Middle frontal gyrus (tissue), 1 donor: ENCODE results near the gene CELSR3.

ENCODE experiments used
- DNase-seq: peaks from one replicate; pipeline ENCODE4 v3.0.0-alpha.2; 2015; ENCODE audit warnings: low spot score; ENCODE audit errors: extremely low spot score

CELSR3 gene

DNA sequence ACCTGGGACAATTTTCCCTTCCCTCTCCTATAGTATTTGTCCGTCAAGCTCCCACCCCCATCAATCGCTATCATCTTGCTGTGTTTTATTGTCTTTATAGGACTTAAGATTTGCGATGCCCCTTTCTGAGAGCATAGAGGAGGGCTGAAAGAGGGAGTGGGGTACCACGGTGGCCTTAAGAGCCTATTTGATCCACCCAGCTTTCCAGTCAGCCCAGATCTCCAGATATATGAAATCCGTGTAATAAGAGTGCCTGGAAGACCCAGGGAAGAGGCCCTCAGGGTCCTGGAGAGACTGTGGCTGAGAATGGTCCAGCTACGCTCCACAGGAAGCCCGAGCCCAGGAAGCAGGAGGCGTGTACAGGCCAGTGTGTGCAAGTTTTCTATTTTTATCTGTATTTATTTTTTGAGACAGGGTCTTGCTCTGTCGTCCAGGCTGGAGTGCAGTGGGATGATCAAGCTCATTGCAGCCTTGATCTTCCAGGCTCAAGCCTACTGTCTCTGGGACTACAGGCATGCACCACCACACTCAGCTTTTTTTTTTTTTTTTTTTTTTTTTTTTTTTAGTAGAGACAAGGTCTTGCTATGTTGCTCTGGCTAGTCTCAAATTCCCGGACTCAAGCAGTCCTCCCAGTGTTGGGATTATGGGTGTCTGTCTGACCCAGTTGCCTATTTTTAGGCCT is 24.0 kb upstream of the CELSR3 start:
- DNase-seq: no peak

DNA sequence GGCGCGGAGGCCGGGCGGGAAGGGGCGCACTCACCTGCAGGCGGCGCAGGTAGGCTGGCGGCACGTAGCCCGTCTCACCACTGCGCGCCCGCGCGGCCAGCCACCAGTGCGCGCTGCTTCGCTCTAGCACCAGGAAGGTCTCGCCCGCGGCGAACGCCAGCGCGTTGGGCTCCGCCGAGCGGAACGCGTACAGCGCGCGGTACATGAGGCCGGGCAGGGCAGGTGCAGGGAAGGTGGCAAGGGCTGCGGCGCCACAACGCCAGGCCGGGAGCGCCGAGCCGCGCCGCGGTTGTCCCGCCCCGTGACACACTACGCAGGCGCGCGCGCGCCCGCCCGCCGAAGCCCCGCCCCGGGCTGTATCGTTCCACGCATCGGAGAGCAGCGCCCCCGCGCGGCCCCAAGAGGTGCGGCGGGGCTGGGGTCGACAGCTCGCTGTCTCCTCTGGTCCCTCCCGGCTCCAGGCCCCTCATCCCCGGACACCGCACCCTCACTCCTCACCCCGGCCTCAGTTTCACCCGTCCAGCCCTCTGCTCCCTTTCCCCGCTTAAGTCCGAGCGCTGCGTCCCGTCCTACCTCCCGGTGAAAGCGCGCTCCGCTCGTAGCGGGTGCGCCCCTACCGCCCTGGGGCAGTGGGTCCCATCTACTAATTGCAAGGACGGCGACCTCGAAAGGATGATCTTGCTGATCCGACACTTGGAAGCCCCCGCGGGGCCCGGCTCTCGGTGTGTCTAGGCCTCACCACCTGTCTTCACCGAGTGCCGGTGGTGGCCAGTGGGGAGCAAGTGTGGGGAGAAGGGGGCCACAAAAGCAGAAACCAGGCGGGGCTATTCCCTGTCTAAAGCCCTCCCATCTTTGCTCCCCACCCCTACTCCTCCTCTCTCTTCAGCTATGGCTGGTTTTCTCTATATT is 23.2 kb upstream of the CELSR3 start, which contains the start of gene NCKIPSD:
TSS of gene NCKIPSD (minus strand) at position 313 of the 909 bp plus-strand sequence. CDS start at position 205, 108 bp downstream.
- peak; percentile 82 for DNase-seq

DNA sequence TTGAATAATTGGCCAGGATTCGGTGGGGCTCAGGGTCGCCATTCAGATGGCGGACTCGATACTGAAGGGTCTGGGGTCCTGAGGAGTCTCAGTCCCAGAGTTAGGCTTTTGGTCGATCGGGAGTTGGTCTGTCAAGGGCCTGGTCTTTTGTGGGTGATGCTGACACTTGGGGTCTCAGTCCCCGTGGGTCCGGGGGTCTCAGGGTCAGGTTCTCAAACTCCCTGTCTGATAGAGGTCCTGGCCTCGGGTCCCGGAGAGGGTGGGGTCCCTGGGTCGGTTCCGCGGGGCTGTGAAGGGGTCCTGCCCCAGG is 22.6 kb upstream of the CELSR3 start:
- no peak for DNase-seq

DNA sequence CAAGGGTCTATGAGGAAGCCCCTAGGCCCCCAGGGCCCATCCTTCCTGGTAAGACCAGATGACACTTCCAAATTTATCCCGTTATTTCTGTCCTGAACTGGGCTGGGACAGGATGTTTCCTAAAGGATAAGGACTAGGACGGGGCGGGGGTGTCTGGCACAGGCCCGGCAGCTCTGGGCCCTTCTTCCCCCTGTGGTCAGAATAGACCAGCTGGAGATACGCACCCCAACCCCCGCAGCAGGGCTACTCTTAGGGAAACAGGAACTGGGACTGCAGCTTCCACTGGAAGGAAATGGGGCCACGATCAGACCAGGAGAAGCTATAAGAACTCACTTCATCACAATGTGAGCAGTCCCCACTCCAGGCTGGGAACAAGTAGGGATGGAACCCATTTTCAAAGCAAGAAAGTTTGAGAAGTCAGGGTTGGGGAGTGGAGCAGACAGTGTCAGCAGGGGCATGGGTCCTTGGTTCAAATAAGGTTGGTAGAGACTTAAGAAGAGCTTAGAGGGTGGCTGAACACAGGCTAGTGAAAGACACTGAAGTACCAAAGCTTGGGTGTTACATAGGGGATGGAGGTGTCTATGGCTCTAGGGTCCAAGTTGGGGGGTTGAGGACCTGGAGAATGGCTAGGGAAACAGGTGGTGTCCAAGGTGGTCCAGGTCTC is 21.9 kb upstream of the CELSR3 start:
- DNase-seq: no peak

DNA sequence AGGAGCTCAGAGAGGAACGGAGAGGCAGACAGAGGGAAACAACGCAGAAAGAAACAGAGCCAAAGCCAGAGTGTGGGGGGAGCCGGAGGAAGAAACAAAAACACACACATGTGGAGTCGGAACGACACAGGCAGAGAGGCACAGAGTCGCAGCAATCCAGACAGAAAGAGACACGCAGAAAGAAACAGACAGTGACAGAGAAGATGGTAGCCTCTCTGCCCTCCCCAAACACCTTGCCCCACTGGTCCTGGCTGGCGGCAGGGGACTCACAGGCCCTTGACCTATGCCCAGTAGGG is 21.3 kb upstream of the CELSR3 start:
- no peak for DNase-seq

DNA sequence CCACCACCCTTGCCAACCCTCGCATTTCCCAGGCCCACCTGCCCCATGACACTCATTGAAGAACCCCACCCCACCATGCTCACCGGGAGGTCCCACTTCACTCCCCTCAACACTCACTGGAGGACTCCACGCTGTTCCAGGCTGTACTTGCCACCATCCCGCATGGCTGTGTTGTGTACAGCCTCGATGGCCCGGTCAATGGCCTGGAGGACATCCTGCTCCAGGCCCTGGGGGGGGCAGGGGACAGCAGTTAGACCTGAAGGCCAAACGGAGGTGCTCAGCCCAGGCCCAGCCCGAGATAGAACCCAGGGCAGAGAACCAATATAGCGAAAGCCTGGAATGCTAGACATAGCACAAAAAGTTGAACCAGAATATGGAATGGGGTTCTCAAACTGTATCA is 20.1 kb upstream of the CELSR3 start:
- DNase-seq: no peak

DNA sequence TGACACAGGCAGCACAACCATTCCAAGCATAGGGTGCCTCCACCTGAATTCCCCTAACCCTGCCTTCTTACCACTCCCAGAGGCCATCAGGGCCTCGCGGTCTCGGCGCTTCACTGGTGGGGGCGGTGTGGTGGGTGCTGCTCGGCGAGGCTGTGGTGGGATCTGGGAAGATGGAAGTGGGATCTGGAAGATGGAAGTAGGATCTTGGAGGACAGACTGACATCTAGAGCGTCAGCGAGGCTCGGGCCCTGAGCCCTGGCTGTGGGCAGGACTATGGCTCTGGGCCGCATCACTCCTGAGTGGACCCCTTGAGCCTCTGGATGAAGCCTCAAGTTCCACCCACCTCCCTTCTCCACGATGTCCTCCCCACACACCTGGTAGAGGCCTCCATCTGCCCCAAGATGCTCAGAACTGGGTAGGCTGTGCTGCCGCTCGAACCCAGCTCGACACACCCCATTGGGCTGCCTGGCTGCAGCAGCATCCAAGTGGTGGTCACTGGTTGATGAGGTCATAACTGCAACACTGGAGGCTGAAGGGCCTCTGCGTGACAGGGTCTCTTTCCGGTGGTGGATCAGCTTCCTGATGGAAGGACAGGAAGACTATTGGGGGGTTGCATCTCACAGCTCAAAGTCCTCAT is 19.4 kb upstream of the CELSR3 start:
- DNase-seq: no peak

DNA sequence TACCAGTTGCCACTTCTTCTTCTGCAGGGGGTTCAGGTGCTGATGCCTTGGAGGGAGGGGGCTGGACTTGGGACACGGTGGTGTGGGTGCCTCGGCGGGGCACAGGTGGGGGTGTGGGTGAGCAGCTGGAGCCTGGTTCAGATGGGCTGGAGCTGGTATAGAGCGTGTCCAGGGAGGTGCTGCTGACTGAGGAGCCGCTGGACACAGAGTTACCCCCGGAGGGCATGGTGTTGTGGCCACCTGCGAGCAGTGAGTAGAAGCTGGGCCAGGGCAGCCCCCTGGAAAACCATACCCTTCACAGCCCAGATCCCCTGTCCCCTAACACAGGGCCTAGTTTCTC is 18.8 kb upstream of the CELSR3 start:
- DNase-seq: no peak

DNA sequence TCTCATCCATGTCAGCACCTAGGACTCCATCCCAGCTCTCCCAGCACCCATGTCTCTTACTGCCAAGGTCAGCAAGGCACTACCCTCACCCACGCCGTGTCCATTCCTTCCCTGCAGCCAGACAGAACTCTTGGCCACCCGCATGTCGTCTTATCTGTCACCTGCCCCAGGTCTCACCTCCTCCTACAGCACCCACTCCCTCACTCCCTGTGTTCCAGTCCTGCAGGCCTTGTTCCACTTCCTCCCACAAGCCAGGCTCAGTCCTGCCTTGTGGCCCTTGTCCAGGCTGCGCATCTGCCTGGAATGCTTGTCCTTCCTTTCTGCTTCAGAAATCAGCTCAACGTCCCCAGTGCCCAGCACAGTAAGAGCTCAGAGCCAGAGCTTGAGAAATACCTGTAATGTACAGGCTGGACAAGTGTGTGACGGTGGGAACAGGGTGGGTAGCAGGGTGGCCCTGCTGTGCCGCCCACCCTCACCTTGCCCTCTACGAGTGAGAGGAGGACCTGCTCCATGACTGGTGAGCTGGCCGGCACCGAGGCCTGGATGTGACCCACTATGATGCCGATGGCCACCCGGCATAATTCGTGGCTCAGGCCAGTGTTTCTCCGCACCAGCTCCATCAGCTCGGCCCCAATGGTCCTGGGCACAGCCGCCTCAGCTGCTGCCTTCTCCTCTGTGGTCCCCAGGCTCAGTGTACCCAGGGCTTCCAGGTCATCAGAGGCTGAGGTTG is 18.3 kb upstream of the CELSR3 start:
- no peak for DNase-seq

DNA sequence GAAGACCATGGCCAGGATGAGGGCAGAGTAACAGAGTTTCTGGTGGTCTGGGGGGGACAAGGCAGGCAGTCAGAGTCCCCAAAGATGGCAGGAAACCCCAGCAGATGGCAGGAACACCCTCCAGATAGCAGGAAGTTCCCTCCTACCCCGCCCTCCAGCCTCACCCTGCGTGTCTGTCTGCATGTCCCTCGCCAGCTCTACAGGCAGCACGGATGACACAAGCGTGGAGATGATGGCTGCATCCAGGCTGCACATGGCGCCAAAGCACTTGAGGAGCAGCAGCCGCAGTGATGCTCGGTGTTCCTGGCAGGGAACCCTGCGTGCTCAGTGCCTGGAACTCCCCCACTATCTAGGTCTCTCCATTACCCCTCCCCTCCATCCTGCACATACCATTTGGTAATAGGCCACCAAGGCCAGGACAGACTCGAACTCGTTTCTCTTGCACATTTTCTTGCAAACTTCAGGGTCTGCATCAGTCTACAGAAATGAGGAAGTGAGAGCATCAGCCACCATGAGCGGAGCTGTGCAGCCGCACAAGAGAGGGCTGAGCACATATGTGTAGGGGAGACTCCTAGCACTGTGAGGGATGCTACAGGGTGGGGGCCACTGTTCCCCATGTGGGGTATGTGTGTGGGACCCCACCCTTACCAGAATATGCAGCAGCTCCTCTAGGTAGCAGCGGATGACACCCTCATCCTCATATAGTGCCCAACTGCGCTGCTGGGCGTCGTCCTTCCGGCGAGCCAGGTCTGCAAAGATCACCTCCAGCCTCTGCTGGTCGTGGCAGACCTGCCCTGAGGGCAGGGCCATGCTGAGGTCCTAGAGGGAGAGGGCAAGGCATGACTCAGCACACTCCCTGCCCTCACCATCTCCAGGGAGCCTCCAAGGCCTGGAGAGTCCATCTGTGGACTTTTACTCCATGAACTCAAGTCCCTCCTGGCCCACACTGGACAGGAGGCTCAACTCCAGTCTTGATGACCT is 17.0 kb upstream of the CELSR3 start:
- no peak for DNase-seq

DNA sequence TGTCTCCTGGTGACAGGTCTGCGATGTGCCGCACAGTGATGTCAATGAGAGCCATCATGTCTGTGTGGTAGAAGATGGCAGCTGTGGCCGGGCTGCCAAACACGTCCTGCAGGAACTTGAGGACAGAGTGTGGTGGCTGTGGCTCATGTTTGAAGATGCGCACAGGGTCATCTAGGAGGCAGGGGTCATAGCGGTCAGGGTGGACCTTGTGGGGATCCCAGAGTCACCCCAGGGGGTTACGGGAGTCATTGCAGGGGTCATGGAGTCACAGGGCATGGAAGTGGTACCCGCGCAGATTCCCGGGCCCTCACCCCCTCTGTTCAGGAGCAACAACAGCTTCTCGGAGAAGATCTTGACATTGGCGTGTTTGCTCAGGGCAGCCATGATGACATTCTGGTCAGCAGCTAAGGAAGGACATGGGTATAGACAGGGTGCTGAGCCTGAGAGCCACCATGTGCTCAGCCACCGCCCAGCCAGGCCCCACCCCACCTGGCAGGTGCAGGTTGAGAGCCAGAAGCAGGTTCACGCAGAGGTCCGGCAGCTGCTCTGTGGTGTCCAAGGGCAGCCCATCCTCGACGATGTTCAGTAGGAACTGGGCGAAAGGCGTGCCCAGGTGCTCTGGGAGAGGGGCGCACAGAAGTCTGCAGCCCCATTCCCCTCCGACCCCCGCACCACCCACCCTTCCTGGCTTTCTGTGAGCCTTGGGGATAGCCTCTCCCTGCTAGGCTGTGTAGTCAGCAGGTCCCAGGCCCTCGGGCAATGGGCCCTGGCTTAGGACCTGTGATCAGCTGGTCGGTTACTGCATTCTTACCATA is 16.1 kb upstream of the CELSR3 start:
- no peak for DNase-seq

DNA sequence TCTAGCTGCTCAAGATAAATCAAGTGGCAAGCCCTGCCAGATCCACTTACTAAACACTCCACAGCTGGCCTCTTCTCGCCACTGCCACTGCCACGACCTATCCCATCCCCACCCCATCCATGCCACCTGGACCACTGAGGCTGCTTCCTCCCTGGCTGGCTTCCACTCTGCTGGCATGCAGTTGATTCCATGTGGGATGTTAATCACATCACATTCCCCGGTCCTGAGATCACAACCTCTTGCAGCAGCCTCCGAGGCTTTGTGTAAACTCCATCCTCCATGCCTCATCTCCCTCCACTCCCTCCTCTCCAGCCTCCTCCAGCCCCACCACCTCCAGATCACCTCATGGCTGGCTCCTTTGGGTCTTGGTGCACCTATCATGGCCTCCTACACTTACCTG is 15.4 kb upstream of the CELSR3 start:
- no peak for DNase-seq

DNA sequence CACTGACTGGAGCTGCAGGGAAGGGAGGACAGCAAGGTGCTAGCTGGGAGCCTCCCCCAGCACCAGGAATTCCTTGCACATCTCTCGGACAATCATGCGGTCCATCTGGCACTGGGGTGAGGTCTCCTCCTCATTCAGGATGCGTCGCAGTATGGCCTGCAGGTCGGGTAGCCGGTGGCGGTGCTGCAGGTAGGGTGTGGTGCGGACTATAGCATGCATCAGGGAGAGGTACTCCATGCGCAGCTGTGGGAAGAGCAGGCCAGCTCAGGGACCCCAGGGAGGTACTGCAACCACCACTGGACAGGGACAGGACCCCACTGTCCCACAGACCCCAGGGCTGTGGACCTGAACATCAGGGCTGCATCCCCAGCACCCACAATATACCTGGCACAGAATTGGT is 11.8 kb upstream of the CELSR3 start:
- DNase-seq: no peak

DNA sequence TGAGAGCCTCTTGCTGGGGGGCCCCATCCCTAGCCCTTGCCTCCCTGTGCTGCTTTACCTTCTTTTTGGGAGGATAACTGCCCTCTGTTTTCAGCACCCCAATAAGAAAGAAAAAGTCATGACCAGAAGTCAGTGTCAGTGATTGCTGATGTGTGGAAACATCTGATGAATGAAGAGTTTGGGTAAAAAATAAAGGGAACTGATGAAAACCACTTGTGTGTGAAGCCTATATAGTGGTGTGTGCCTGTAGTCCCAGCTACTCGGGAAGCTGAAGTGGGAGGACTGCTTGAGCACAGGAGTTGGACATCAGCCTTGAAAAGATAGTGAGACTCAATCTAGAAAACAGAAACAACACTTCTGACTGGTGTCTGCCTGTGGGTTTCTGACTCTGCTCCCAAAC is 9.8 kb upstream of the CELSR3 start:
- DNase-seq: no peak

DNA sequence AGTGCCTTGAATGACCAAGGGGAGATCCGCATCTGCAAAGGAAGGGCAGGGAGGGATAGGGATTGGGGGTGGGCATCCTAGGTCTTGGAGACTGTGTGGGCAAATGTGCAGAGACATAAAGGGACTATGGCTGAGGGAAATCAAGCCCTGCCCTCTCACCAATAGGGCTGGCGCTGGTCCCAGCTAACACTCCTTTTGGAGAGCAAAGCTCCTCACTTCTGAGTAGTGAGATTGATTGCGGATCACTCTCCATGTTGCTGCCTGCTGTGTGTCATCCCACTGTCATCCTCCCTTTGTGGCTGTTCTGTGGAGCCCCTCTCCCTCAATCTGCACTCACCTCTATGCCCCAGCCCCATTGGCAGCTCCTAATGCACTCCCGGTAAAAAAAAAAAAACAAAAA is 2.2 kb upstream of the CELSR3 start:
- DNase-seq: no peak

DNA sequence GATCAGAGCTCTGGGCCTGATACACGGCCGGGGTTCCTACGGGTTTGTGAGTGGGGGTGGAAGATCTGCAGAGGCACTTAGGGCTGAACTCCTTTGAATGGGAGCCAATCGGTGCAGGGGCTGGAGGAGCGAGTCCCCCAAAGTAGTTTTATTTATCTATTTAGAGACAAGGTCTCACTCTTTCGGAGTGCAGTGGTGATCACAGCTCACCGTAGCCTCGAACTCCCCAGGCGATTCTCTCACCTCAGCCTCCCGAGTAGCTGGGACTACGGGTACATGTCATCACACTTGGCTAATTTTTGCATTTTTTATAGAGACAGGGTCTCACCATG is 1.6 kb upstream of the CELSR3 start:
- DNase-seq: no peak

DNA sequence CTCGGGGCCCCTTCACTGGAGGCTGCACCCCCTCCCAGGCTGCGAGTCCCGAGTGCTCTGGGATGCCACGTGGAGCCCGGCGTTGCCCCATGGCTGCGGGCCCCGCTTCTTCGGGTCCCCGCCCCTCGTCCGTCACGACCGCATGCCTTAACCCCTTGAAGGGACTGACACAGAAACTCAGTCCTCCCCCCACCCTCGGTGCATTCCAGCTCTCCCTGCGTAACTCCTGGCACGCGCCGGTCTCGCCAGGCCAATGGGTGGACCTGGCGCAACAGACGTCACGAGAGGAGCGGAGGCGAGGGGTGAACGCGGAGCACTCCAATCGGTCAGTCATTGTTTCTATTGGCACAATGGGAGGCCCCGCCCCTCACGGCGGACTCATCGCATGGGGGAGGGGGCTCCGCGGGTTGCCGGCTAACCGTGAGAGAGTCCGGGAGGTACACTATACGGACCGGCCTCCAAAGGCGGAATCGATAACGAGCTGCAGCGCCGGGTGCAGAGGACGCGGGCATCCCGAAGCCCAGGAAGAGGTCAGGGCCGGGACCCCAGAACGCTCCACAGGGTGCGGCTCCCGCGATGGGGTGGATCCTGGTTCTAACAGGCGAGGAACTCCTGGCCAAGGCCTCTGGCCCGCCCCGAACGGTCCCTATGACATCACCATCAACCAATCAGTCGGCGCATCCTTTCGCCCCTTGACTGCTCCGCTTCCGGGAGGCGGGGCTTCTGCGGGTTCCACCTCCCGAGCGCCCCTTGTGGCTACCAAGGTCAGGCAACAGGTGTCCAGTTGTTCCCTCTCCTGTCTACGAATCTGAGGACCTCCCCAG is 1.0 kb upstream of the CELSR3 start:
- DNase-seq: peak; percentile 91

DNA sequence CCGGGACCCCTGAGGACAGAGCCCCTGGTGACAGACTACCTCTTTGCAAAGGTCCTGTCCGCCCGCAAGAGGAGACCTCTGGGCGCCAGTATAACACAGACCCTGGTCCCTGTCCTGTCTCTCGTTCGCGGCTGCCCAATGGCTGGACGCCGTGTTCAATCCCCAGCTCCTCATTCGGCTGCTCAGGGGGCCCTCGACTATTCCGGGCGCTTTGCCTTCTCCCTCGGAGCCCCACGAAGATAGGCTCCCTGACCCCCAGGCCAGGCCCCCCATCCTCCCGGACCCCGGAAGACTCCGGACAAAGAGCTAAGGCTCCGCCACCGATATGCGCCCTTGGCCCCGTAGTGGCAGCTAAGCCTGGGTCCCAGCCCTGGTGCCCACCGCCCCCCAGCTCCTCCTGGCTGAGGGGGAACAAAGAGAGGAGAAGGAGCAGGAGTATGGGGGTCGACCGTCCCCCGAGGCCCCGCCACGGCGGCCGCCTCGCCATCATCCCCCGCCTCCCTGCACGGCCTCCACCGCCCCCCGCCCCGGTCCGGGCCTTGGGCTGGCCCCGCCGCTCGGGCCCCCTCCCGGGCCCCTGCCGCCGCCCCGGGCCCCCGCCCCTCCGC is 437 bp downstream of the CELSR3 start:
- DNase-seq: no peak
